Measurements from ENCODE around the gene NKAIN2.

The NKAIN2 gene

DNA sequence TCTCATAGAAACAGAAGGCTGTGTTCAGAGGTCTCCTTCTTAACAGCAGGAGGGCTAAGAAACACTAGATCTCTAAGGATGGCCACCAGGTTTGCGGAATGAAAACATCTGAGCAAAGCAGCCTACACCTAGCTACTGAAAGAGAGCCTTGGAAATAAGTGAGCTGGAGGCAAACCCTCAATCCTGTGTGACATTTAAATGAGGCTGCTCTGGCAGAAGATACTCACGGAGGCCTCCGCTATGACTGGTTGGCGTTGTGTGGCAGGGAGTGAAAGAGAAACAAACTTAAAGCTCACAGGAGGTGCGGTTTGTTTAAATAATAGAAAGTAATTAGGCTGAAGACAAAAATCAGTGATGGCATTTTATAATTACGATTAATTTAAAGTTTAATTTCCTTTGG, 996.6 kb downstream of the NKAIN2 start:
- DNase-seq: no peak
- Histone ChIP-seq H3K4me3 (ENCODE audit: low read depth, low read length) (no peak overlapping the region), H3K36me3 (replicated peaks) (no peaks in the 10 kb centered on the region), H3K27ac (no peak overlapping the region), H3K27me3 (replicated peaks) (no peaks in the 10 kb centered on the region)
- TF ChIP-seq, protein P1, sequence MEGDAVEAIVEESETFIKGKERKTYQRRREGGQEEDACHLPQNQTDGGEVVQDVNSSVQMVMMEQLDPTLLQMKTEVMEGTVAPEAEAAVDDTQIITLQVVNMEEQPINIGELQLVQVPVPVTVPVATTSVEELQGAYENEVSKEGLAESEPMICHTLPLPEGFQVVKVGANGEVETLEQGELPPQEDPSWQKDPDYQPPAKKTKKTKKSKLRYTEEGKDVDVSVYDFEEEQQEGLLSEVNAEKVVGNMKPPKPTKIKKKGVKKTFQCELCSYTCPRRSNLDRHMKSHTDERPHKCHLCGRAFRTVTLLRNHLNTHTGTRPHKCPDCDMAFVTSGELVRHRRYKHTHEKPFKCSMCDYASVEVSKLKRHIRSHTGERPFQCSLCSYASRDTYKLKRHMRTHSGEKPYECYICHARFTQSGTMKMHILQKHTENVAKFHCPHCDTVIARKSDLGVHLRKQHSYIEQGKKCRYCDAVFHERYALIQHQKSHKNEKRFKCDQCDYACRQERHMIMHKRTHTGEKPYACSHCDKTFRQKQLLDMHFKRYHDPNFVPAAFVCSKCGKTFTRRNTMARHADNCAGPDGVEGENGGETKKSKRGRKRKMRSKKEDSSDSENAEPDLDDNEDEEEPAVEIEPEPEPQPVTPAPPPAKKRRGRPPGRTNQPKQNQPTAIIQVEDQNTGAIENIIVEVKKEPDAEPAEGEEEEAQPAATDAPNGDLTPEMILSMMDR (IDR thresholded peaks at IDR 0.05; ENCODE audit: low read depth, low read length, missing control alignments): no peak
- in situ Hi-C loops (cut with HindIII; ENCODE audit: low pct_ligation_motif_present, low sequenced_read_pairs): no loop called here

DNA sequence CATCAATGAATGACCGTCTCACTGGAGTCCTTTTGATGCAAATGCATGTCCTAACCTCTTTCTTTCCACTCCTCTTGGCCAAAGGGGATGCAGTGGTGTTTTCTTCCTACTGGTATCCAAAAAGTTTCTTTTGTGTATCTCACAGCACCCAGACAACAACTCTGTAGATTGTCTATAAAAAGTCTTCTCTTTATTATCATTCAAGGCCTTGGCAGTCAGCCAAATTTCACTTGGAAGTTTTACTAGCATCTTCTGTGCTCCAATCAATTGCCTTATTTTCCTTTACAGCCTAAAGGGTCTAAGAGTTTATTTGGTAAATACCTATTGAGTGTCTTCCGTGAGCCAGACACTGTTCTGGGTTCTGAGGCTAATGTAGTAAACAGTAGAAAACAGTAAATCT, 1008.4 kb downstream of the NKAIN2 start:
- no peak overlapping the region for H3K4me3 ChIP-seq (ENCODE audit: low read depth, low read length)
- no peaks in the 10 kb centered on the region for H3K27me3 ChIP-seq (replicated peaks)
- H3K27ac ChIP-seq: no peak overlapping the region
- TF ChIP-seq, protein P1 (IDR thresholded peaks at IDR 0.05; ENCODE audit: low read depth, low read length, missing control alignments): no peak
- in situ Hi-C loops (cut with HindIII; ENCODE audit: low pct_ligation_motif_present, low sequenced_read_pairs): no loop called here
- H3K36me3 ChIP-seq (replicated peaks): no peaks in the 10 kb centered on the region
- no peak for DNase-seq

DNA sequence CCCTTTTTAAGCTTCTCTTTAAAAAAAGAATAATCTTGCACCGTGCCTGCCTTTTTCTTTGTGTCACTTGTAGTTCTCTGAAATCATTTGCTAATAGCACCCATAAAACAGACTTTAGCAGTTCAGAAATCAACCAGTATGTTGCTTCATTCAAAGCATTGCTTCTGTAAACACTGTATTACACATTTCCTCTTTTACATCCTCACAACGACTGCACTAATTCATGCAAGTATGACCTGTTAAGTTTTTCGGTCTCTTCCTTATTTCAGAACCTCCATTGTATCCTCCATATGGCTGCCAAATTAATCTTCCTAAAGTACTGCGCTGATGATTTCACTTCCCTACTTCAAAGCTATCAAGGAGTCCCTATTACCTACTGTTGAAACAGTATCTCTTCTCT, 1015.7 kb downstream of the NKAIN2 start:
- no peaks in the 10 kb centered on the region for H3K36me3 ChIP-seq (replicated peaks)
- no peaks in the 10 kb centered on the region for H3K27me3 ChIP-seq (replicated peaks)
- H3K4me3 ChIP-seq (ENCODE audit: low read depth, low read length): no peak overlapping the region
- no peak overlapping the region for H3K27ac ChIP-seq
- in situ Hi-C loops (cut with HindIII; ENCODE audit: low pct_ligation_motif_present, low sequenced_read_pairs): no loop called here
- no peak for DNase-seq
- TF ChIP-seq, protein P1 (IDR thresholded peaks at IDR 0.05; ENCODE audit: low read depth, low read length, missing control alignments): no peak

DNA sequence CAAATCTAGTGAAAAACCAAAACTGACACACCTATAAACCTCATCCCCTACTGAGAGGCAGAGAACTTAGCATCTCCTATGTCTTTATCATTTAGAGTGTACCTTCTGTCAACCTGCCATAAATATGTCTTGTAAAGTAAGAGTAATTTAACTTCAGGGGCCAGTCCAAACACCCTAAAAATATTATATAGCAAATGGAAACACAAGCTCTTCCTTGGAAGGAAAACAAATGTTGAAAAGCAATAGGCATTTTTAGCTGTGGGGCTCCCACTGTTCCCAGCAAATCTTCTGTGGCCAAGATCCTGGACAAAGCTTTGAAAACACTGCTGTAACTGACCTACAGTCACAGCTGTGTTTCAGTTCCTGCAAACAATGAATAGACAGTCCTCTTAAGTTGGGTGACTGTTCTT, 1018.5 kb downstream of the NKAIN2 start:
- Histone ChIP-seq H3K27ac (no peak overlapping the region), H3K4me3 (ENCODE audit: low read depth, low read length) (no peak overlapping the region), H3K27me3 (replicated peaks) (no peaks in the 10 kb centered on the region), H3K36me3 (replicated peaks) (no peaks in the 10 kb centered on the region)
- TF ChIP-seq, protein P1 (IDR thresholded peaks at IDR 0.05; ENCODE audit: low read depth, low read length, missing control alignments): no peak
- no peak for DNase-seq
- in situ Hi-C loops (cut with HindIII; ENCODE audit: low pct_ligation_motif_present, low sequenced_read_pairs): no loop called here

DNA sequence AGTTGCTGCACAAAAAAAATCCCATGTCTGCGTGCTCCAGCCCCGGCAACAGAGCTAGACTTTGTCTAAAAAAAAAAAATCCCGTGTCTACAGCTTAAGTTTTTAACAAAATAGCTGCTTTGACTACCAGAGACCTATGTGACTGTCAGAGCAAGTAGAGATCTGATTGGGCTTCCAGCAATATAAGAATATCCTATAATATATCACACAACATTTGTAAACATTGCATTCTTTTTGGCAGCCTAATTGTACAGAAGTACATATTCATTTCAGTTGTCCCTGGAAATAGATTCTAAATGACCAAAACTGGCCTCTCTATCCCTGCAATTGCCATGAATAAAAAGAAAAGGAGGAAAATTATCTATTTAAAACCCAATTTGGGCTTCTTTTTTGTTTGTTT, 1019.1 kb downstream of the NKAIN2 start:
- no peak for DNase-seq
- no peak overlapping the region for H3K4me3 ChIP-seq (ENCODE audit: low read depth, low read length)
- no peaks in the 10 kb centered on the region for H3K36me3 ChIP-seq (replicated peaks)
- TF ChIP-seq, protein P1 (IDR thresholded peaks at IDR 0.05; ENCODE audit: low read depth, low read length, missing control alignments): no peak
- H3K27me3 ChIP-seq (replicated peaks): no peaks in the 10 kb centered on the region
- in situ Hi-C loops (cut with HindIII; ENCODE audit: low pct_ligation_motif_present, low sequenced_read_pairs): no loop called here
- no peak overlapping the region for H3K27ac ChIP-seq

Data from brain microvascular endothelial cell (primary cell).